Stimulated activated CD4-positive, alpha-beta T cell treated with anti-CD3 and anti-CD28 coated beads, TNF-alpha, amount 100 ng/mL, for 24 hours (primary cell): ENCODE data around the gene SAFB.
"Not testable (repeated sequence)": the region's sequence is repeated elsewhere in the genome, so short reads cannot be mapped to it uniquely, and the experiment has no call there.

Experiments used
- DNase-seq, 3 experiments: peaks; one replicate each; pipeline ENCODE4 v3.0.0-alpha.2; 2020; ENCODE audit warnings: low read depth in 3 of 3

SAFB gene

GRCh38 chr19:5697022-5697889 lies 74.4 kb downstream of the SAFB start:
- no peak for DNase-seq

DNA sequence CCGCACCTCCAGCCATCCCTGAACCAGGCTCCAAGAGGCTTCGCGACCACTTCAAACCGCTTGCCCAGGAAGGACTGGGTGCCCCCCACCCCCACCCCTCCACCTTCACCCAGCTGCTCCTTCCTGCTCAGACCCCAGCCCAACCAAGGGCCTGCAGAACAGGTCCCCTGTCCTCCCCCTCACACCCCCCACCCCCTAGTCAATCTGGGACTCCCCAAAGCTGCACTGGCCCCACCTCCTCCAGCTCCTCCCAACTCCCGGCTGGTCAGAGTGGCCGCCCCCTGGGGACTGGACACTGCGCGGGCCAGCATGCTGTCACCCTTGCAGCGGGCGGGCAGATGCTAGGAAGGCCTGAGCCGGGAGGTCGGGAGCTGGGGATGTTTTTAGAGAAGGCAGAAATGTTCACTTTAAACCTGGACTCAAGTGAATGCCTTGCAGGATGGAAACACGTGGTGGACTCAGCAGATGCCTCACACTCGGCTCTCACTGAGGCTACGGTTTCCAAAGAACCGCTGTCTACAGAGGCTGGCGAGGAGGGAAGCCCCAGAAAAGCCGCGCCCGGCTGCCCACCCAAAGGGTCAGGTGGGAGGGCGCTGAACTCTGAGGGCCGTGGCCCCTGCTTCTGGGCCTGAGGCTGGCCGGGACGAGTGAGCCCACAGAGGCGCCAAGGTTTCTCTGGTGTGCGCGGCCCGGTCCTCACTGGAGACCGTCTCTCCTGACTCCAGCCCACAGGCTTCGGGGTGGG lies 75.2 kb downstream of the SAFB start:
- DNase-seq, result no peak

- DNase-seq, result no peak
These were observed 75.9 kb downstream of the SAFB start for GRCh38 chr19:5698635-5699422.

DNA sequence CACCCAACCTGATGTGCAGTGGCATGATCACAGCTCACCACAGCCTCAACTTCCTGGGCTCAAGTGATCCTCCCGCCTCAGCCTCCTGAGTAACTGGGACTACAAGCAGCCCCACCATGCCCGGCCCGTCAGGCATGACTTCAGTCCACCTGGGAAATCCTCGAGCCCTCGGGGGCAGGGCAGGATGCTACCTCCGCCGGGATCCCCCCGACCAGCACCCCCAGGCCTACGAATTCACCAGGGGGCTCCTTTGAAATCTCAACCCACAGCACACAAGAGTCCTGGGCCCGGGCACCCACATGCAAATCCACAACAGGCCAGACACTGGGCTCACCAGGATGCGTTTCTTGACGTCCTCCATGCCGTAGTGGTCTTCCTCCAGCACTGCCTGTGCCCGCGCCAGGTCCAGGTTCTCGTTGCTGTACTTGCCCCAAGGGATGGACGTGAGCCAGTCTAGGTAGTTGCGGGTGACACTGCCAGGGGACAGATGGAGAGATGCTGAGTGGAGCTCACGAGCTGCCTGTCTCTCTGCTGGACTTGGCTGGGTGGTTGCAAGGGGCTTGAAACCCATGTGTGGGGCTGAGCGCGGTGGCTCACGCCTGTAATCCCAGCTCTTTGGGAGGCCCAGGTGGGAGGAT lies 77.7 kb downstream of the SAFB start:
- DNase-seq, result no peak

GRCh38 chr19:5702053-5702410 lies 79.1 kb downstream of the SAFB start:
- not testable (repeated sequence) for DNase-seq

DNA sequence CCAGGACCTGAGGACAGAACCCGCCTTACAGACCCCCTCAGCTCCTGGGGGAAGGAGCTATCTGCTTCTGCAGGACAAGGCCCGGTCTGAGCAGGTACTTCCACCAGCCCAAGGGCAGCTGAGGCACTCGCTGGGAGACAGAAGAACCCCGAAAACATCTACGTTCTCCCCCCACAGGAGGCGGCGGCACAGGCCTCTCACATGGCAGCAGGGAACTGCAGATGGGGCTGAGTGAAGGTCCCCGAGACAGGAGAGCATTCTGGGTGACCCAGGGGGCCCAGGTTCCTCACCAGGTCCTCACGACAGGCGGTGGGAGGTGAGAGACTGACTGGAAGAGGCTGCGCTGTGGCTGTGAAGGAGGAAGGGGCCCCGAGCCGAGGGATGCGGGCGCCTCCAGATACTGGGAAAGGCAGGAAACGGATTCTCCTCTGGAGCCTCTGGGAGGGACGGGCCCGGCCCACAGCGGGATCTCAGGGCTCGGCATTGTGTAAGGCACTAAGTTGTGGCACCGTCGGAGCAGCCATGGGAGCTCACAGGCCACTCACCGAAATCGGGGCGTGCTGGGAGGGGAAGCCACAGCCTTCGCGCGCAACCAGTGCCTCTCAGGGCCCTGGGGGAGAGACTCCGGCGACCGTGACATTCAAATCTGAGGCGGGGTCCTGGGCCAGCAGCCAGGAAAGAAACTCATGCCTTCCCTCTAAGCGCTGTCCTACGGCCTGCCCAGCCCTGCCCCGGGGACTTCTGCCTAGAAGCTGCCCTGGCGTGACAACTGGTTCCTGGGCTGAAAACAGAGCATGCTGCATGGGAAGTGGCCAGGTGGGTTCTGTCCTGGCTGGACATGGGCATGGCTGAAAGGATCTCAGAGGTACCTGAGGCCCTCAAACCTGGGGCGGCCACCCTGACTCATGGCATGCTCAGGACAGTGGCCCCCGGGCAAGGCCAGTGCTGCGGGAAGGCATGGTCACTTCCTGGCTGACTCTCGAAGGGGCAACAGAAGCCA lies 81.2 kb downstream of the SAFB start:
- DNase-seq, result no peak

GRCh38 chr19:5705552-5705951 lies 82.7 kb downstream of the SAFB start:
- no peak for DNase-seq

GRCh38 chr19:5706876-5707573 lies 84.1 kb downstream of the SAFB start:
- DNase-seq, result no peak

- DNase-seq, result no peak
These were observed 85.0 kb downstream of the SAFB start for GRCh38 chr19:5707576-5708575.

DNA sequence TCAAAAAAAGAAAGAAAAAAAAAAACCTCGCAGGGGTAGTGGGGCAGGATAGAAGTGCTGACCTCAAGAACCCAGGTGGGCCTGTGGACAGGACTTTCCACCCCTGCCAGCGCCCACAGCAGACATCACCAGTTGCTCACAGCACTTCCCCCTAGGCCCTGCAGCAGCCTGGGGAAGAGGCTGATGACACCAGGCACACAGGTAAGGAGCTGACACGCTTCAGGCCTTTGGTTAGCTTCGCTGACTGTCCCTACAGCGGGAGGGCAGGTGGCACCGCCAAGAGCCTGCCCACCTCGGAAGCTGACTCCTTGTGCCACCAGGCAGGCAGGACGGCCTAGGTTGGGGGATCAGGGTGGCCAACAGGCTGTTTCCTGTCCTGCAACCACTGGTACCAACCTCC lies 88.1 kb downstream of the SAFB start:
- no peak for DNase-seq

DNA sequence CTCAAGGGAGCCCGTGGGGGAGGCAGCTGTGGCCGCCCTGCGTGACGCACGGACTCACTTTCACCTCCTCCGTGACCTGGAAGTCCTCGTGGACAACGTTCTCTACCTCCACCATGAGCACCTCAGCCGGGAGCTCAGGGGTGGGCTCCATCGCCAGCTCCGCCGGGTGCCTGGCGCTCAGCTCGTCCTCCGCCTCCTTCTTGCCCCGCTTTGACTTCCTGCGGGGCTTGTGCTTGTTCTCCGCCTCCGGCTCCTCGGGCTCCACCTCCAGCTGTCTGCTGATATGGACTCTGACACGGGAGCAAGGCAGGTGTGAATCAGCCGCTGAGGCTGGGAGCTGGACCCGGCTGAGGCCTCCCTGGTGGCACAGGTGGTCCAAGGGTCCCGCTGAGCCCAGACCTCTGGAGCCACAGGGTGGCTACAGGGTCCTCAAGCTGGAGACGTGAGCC lies 88.9 kb downstream of the SAFB start:
- no peak for DNase-seq

DNA sequence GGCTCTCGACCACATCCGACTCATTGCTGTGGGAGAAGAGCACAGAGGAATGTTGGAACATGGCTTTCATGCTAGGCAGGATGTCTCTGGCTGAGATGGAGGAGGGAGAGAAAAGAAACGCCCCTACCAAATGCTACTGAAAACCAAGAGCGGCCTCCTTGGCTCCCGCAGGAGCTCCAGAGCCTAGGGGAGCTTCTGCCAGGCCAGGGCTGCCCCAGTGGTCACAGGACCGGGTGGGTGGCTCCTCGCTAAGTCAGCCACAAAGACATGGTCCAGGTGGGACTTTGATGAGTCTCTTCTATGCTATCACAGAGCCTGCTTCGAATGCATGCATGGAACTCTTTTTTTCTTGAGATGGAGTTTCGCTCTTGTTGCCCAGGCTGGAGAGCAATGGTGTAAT lies 90.3 kb downstream of the SAFB start:
- no peak for DNase-seq

DNA sequence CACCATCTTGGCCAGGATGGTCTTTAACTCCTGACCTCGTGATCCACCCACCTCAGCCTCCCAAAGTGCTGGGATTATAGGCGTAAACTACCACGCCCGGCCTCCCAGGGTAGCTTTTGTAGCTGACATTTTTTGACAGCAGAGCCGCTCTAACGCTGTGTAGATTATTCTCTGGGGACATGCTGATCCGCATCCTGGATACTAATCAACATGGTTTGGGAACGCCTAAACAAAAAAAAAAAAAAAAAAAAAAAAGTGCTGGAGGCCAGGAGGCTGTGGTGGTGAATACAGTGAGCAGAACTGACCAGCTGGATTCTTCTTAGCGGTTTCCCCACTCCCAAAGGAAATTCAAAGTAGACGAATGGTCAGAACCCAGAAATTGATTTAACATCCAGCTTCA lies 91.9 kb downstream of the SAFB start:
- DNase-seq, result no peak

- DNase-seq, result no peak
These were observed 94.5 kb downstream of the SAFB start for GRCh38 chr19:5717215-5717935.
